COLO668 (cell line): ENCODE results near the gene RIMS3.
"Not testable (repeated sequence)": the region's sequence is repeated elsewhere in the genome, so short reads cannot be mapped to it uniquely, and the experiment has no call there.

Source experiments
- DNase-seq: peaks from one replicate; lab custom pipeline; 2025; ENCODE audit not compliant: unreplicated experiment; lab: John Stamatoyannopoulos, UW

The RIMS3 gene

DNA sequence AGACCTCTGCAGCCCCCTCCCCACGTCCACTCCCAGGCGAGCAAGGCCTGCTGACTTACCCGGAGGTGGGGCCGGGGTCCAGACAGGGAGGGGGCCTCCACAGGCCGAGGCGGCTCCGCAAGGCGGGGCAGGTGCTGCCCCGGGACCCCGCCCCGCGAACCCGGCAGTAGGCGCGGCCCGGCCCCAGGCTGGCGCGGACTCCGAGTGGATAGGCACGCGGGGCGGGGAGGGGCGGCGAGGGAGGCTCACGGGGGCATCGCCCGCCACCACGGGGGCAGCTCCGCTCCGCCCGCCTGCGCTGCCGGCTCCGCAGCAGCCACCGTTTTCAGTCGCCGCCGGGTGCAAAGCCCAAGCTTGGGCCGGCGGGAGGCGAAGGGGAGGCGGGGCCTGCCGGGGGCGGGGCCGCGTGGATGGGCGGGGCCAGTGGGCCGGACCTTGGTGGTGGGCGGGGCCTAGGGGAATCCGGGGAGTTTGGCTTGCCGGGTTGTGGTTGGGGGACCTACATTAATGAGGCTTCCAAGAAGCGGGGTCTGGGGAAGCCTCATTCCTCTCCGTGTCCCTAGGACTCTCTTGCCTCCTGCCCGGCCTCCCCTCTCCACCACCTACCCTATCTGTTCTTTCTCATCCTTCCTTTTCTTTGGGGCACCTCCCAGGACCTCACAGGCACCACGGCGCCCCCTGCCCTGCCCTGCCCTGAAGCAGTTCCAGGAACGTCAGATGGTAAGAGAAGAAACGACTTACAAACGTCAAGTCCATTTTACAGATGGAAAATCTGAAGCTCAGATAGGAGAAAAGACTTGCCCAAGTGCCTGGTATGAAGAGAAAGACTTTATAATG lies at the start of gene RIMS3:
TSS of gene RIMS3 (minus strand) at position 348 of the 837 bp plus-strand sequence. CDS start 23,757 bp downstream, outside the sequence.
- DNase-seq: peak; percentile 100

- no peak for DNase-seq
Observed at GRCh38 chr1:40712997-40713396, 47.5 kb upstream of the RIMS3 start.

- DNase-seq: no peak
Observed at GRCh38 chr1:40712405-40712944, 47.0 kb upstream of the RIMS3 start.

DNA sequence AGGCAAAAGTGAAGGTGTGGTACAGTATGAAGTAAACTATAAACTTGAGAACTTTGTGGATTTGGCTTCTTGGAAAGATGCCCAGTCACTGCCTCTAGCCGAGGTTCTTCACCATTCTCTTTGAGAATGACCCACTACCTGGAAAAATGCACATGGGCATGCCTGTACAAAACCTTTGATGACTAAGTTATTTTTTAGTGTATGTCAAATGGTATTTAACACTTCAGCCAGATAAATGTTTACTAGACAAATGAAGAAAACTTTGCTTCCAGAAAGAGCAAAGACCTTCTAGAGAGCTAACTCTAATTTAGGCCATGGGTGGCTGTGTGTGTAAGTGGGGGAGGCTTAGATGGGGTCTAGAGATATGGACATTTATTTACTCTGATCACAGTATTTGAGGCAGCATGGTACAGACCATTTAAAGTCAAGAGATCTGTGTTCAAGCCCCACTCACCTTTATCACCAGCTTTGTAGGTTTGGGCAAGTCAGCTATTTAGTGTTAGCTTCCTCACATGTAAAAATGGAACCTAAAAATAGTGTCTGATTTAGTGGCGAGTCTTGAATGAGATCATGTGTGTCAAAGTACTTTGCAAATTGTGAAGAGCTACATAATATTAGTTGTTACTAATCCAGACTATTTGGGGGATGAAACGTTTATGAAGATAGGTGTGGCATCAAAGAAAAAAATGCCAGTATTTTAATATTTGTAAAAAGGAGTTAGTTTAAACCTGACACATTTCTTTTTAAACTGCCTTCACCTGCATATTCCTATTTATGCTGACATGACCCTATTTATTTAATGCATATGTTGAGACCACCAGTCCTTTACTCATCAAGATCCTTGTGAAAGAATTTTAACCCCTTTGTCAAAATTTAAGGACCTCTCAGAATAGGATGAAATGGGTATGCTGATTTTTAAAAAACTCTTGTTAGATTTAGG lies 46.3 kb upstream of the RIMS3 start:
- no peak for DNase-seq

GRCh38 chr1:40710581-40711315 lies 45.3 kb upstream of the RIMS3 start:
- no peak for DNase-seq

DNA sequence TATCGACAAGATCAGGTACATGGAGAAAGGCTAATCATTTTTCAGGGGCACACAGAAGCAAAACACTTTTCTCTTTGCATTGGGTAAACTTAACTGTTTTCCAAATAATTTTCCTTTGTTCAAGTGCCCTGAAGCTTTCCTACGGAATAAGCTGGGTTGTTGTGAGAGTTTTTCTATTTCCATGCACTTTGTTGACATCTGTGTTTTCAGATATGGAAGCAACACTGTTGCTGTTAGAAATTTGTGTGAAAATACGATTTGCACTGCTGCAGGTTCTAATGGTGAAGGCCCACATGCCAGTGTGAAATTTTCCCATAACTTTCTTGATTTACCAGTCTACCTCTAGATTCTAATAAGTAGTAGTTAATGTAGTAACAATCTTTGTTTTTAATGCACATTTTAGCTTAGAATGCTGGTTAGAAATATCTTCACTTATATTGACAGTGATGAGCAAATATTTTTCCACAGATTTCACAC lies 44.4 kb upstream of the RIMS3 start:
- DNase-seq: no peak

- DNase-seq: no peak
Observed at GRCh38 chr1:40709100-40709801, 43.8 kb upstream of the RIMS3 start.

DNA sequence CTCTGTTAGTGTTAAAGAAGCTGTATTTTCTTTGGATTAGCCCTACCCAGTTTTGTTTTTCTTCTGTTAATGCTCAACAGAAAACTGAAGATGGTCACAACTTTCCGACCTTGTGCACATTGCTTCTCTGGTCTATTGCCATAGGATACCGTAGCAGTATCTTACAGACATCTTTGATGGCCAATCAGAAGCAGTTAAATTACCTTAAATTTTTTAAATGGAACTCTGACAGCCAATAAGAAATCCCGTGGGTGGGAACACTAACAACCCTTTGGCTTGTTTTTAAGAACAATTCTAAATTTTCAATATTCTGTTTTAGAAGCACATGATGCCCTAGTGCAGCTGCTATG lies 43.2 kb upstream of the RIMS3 start:
- DNase-seq: no peak

DNA sequence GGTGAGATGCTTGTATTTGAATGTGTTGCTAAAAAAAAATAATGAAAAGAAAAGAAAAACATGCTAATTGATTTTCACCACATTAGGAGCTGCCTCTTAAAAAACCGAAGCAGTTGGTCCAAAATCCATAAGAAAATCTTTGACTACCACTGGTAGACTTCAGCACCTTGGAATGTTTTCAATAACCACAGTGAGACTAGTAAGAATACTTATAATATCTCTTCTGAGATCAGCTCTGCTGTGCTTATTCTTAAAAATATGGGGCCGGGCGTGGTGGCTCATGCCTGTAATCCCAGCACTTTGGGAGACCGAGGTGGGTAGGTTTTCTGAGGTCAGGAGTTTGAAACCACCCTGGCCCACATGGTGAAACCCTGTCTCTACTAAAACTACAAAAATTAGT lies 41.1 kb upstream of the RIMS3 start:
- no peak for DNase-seq

DNA sequence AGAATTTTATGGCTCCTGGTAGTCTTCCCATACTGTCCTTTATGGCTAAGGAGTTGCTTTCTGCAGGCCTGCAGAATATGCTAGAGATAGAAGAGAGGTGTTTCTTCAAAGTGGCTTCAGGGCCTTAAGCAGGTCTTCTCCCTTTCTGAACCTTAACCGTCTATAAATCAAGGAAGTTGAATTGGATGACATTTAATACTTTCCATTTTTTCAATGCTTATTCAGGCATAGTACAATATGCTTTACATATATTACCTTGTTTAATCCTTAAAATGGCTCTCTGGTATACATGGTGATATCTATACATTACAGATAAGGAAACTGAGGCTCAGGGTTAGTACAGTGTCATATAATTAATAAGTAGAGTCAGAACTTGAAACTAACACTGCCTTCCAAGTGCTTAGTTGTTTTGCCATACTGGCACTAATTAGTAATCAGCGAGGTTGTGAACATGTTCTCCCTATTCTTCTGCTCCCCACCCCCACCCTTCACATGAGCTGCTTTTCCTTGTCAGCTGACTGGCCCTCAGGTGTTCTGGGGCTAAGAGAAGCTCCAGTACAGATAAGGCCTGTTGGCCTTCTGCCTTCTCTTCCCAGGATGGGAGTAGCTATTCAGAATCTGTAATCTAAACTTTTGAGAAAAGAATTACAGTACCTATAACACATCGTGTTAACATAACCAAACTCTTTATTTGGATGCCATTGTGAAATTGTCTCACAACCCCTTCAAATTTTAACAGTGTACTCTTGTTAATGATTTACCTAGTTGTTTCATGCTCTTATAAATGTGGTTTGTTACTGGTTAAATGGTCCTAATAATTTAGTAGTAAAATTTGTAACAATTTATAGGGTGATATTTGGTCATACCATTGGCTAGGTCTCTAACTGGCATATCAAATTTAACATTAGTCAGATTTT lies 39.6 kb upstream of the RIMS3 start:
- DNase-seq: no peak

GRCh38 chr1:40703316-40703715 lies 37.8 kb upstream of the RIMS3 start:
- DNase-seq: no peak

DNA sequence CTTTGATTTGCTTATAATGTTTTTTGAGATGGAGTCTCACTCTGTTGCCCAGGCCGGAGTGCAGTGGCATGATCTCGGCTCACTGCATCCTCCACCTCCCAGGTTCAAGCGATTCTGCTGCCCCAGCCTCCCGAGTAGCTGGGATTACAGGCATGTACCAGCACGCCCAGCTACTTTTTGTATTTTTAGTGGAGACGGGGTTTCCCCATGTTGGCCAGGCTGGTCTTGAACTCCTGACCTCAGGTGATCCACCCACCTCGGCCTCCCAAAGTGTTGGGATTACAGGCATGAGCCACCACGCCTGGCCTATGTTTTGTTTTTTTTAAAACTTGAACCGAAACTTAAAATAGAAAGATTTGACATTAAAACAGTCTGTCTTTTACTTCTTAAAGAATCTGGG lies 37.3 kb upstream of the RIMS3 start:
- DNase-seq: not testable (repeated sequence)

DNA sequence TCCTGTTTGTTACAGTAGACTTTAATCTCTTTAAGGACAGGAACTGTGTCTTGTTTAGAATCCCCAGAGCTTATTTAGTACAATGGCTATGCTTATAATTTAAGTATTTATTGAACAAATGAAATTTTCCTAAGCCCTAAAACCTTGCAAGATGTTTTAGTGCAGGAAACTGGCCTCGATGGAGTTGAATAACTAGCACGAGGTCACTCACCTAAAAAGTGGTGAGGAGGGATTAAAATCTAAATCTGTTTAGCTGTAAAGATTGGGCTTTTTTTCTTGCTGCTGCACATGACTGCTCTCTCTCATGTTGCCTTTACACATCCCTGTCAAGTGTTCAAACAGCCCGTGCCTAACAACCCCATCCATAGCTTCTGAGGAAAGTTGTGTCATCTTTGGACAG lies 36.2 kb upstream of the RIMS3 start:
- no peak for DNase-seq

DNA sequence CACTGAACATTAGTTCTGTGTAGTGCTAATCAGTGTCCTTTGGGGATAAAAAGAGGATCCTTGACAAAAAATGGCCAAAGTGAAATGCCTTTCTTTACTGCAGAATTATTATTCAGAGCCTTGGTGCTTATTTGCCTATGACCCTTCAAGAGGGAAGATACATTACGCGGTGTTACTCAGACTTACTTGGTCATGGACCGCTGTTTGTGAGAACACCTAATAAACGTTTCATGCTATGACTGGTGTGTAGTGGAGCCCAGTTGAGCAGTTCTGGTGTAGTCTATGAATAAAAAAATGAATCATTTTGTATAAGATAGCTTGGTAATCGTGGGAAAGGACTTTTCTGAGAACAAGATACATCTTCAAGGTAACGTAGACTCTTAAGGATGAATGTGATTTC lies 34.3 kb upstream of the RIMS3 start:
- no peak for DNase-seq

DNA sequence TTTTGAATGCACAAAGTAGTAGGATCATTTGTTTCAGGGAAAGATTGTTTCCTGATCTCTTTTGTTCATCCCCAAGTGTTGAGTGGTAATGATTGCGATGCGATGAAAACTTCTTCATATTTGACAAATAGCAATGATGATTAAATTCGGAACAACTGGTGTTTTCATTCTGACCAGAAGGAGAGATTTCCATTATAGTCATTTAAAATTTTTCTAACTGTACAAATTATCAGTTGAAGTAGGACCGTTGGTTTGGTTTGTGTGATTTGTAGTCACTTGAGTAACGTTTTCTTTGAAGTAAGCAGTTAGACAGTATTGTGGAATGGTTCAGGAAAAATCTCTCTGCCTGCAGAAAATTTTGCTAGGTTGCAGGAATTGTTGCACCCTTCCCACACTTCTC lies 32.0 kb upstream of the RIMS3 start:
- DNase-seq: no peak

- no peak for DNase-seq
Observed at GRCh38 chr1:40696294-40696693, 30.8 kb upstream of the RIMS3 start.

GRCh38 chr1:40694353-40694874 lies 28.9 kb upstream of the RIMS3 start:
- DNase-seq: no peak

DNA sequence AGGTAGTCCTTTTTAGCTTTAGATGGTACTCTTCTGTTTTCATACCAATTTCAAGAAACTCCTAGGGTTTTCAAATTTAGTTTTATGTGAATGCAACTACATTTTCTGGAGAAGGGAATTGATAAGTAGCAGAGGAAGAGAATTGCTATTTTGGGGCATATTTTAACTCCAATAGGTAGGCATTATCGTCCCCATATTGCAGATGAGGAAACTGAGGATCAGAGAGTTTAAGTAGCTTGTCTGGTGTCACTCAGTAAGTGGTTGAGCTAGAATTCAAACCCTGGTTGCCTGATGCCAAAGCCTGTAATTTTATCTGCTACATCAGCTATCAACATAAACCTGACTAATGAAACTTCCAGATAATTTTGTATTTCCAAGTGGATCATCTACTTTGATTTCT lies 27.9 kb upstream of the RIMS3 start:
- no peak for DNase-seq

GRCh38 chr1:40692429-40692895 lies 27.0 kb upstream of the RIMS3 start:
- no peak for DNase-seq
